ENCODE results near the gene FZD7. TPM values are rescaled to one million over a fixed set of nuclear protein-coding genes. Genes with fewer than 3 reads are reported as not detected.

Gene FZD7
- total and polyA plus RNA-seq, 2 experiments from 2014 or later: 15.4 to 31.2 TPM

- Histone ChIP-seq H3K9me2 (replicated peaks; ENCODE audit: insufficient read depth) (no peaks in the 10 kb centered on the region), H3K9me3 (ENCODE audit: low read depth) (no peaks in the 10 kb centered on the region), H3K4me1 (ENCODE audit: insufficient read depth) (peaks cover 24% of the 10 kb centered on the region), H3K79me2 (no peaks in the 10 kb centered on the region), H3K27me3 (no peaks in the 10 kb centered on the region), H3K4me2 (no peak overlapping the region), H3K36me3 (replicated peaks; ENCODE audit: insufficient read depth, low read depth) (no peaks in the 10 kb centered on the region), H3K27ac (peak overlapping the region; percentile 65), H2AFZ (peak overlapping the region; percentile 6), H3K4me3 (no peak overlapping the region), H4K20me1 (ENCODE audit: insufficient read depth, poor library complexity, severe bottlenecking) (no peaks in the 10 kb centered on the region)
- 45% methylated on average over 8 of the region's 8 CpGs for WGBS (ENCODE audit: low lambda C conversion rate, missing lambda C conversion rate)
- TF ChIP-seq EZH2 (IDR thresholded peaks at IDR 0.05; ENCODE audit: borderline replicate concordance) (no peak), CTCF (IDR thresholded peaks at IDR 0.05; ENCODE audit: poor library complexity) (no peak), EZH2phosphoT487 (IDR thresholded peaks at IDR 0.05; ENCODE audit: low read depth, severe bottlenecking, unreplicated experiment) (no peak)
- DNase-seq (ENCODE audit: low spot score): no peak
These were observed 36.9 kb upstream of the FZD7 start for GRCh38 chr2:201996679-201997314.

DNA sequence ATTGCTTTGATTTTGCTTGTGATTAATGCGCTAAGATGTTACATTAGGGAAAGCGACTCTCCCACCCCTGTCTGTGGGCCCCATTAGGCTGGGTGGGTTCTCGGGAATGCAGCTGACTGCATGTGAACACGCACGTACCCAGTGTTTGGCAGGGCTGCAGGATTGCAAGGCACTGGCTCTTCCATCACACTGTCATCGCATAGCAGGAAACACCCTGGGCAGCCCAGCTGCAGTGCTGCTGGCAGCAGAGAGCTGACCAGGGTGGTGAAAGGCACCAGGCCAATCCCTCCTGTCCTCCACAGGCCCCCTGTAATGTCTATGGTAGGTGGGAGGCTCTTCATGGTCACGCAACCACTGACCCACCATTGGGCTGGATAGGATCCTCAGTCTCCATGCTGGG, 34.4 kb upstream of the FZD7 start:
- Histone ChIP-seq H4K20me1 (ENCODE audit: insufficient read depth, poor library complexity, severe bottlenecking) (no peaks in the 10 kb centered on the region), H3K27me3 (no peaks in the 10 kb centered on the region), H3K9me3 (ENCODE audit: low read depth) (no peaks in the 10 kb centered on the region), H3K36me3 (replicated peaks; ENCODE audit: insufficient read depth, low read depth) (no peaks in the 10 kb centered on the region), H3K4me2 (no peak overlapping the region), H3K4me1 (ENCODE audit: insufficient read depth) (peaks cover 24% of the 10 kb centered on the region), H3K27ac (no peak overlapping the region), H2AFZ (no peak overlapping the region), H3K9me2 (replicated peaks; ENCODE audit: insufficient read depth) (no peaks in the 10 kb centered on the region), H3K79me2 (no peaks in the 10 kb centered on the region), H3K4me3 (no peak overlapping the region)
- TF ChIP-seq CTCF (IDR thresholded peaks at IDR 0.05; ENCODE audit: poor library complexity): no peak
- no peak for TF ChIP-seq EZH2phosphoT487 (IDR thresholded peaks at IDR 0.05; ENCODE audit: low read depth, severe bottlenecking, unreplicated experiment)
- TF ChIP-seq EZH2 (IDR thresholded peaks at IDR 0.05; ENCODE audit: borderline replicate concordance): no peak
- WGBS (ENCODE audit: low lambda C conversion rate, missing lambda C conversion rate): 77% methylated on average over 7 of the region's 7 CpGs
- DNase-seq (ENCODE audit: low spot score): no peak

GRCh38 chr2:202001826-202002225, 31.8 kb upstream of the FZD7 start:
- Histone ChIP-seq H3K4me3 (no peak overlapping the region), H3K9me2 (replicated peaks; ENCODE audit: insufficient read depth) (no peaks in the 10 kb centered on the region), H3K27me3 (no peaks in the 10 kb centered on the region), H3K4me2 (no peak overlapping the region), H3K36me3 (replicated peaks; ENCODE audit: insufficient read depth, low read depth) (no peaks in the 10 kb centered on the region), H2AFZ (no peak overlapping the region), H3K9me3 (ENCODE audit: low read depth) (no peaks in the 10 kb centered on the region), H4K20me1 (ENCODE audit: insufficient read depth, poor library complexity, severe bottlenecking) (no peaks in the 10 kb centered on the region), H3K27ac (no peak overlapping the region), H3K4me1 (ENCODE audit: insufficient read depth) (peaks cover 15% of the 10 kb centered on the region), H3K79me2 (no peaks in the 10 kb centered on the region)
- TF ChIP-seq CTCF (IDR thresholded peaks at IDR 0.05; ENCODE audit: poor library complexity): no peak
- no peak for TF ChIP-seq EZH2 (IDR thresholded peaks at IDR 0.05; ENCODE audit: borderline replicate concordance)
- no peak for TF ChIP-seq EZH2phosphoT487 (IDR thresholded peaks at IDR 0.05; ENCODE audit: low read depth, severe bottlenecking, unreplicated experiment)
- WGBS (ENCODE audit: low lambda C conversion rate, missing lambda C conversion rate): 88% methylated on average over 2 of the region's 2 CpGs
- no peak for DNase-seq (ENCODE audit: low spot score)
